ENCODE results near the gene TNRC18.
"Not testable (repeated sequence)": the region's sequence is repeated elsewhere in the genome, so short reads cannot be mapped to it uniquely, and the experiment has no call there.

TNRC18 gene

DNA sequence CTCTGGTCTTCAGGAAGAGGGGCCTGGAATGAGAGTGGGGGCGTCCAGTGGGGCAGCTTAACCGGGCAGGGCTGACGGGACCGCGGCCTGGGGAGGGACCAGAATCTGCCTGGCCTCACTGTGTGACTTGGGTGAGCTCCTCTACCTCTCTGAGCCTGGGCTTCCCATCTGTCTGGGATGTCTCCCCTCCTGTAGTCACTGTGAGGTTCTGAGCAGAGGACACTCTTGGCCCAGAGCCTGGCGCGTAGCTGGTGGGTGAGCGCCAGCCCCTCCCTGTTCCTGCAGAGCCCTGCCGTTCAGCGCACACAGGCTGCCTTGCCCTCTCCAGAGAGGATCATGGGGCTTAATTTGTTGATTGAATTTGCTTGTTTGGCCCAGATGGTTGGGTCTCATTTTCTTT lies 148.1 kb downstream of the TNRC18 start:
- H3K4me3 ChIP-seq (ENCODE audit: low read depth, low read length) = not testable (repeated sequence)

DNA sequence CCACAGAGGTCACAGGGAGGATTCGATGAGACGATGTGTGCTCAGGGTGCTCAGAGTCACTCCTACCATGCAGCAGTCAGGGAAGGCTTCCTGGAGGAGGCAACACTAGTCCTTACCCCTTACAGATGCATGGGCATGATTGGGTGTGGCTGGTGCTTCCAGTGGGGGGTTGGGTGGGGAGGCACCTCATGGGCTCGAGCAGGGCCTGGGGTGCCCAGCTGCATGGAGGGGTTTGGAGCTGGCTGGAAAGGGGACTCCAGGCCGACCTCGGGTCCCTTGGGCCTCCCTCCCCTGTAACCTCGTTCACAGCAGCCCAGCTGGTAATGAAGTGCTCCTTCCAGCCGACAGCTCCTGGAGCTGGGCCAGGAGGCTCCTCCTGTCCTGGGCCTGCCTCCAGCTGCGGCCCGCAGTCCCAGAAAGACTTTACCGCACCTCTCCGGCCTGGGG lies 148.6 kb downstream of the TNRC18 start:
- H3K4me3 ChIP-seq (ENCODE audit: low read depth, low read length) = not testable (repeated sequence)

DNA sequence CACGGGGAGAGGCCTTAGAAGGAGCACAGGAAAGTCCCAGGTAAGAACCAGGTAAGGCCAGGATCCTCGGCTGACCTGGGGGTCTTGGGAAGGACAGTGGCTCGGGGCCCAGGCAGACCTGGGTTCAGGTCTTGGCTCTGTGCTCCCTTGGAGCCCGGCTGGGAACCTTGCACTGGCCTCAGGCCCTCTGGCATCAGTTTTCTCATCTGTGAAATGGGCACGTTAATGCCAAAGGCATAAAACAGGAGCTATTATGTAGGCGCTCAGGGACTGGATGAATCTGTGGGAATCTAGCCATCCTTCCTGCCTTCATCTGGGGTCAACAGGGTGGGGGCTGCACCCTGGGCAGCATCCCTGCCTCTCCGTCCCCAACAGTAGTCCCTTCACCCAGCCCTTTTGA lies 149.2 kb downstream of the TNRC18 start:
- no peak overlapping the region for H3K4me3 ChIP-seq (ENCODE audit: low read depth, low read length)

DNA sequence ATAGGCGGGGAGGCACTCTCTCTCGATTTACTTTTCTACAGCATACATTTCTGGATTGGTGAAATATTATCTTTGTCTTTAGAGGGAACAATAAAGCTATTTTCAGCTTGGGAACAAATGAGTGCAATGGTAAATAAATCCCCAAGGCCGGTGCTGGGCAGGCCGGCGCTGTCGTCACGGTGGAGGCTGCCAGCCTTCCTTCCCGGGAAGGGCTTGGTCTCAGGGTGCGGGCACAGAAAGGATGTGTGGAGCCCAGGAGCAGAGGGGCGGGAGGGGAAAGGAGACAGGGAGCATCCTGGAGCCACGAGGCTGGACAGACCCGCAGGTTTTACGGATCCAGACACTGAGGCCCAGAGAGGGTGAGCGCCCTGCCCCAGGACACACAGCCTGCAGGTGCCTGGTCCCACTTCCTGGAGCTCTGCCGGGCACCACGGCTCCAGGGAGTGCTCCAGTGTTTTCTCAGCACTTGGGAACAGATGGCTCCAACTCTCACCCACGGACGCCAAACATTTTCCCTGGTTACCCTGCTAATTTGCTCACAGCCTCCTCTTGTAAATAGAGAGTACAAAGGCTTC lies 149.7 kb downstream of the TNRC18 start:
- H3K4me3 ChIP-seq (ENCODE audit: low read depth, low read length) = not testable (repeated sequence)

DNA sequence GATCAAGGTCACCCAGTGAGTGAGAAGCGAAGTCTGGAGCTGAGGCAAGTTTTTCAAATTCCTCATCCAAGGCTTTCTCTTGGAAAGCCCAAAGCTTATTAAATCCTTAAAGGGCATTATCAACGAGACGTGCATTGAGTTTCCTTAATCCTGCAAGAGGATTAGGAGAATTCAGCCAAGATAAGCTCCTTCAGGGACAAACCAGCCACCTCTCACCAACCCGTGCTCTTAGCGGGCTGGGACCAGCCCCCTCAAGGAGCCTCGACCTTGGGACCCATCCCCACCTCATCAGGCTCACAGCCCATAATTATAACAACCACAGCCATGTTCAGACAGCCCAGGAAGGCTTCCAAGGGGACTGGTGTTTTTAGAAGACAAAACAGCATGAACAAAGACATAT lies 152.8 kb downstream of the TNRC18 start:
- no peak overlapping the region for H3K4me3 ChIP-seq (ENCODE audit: low read depth, low read length)

DNA sequence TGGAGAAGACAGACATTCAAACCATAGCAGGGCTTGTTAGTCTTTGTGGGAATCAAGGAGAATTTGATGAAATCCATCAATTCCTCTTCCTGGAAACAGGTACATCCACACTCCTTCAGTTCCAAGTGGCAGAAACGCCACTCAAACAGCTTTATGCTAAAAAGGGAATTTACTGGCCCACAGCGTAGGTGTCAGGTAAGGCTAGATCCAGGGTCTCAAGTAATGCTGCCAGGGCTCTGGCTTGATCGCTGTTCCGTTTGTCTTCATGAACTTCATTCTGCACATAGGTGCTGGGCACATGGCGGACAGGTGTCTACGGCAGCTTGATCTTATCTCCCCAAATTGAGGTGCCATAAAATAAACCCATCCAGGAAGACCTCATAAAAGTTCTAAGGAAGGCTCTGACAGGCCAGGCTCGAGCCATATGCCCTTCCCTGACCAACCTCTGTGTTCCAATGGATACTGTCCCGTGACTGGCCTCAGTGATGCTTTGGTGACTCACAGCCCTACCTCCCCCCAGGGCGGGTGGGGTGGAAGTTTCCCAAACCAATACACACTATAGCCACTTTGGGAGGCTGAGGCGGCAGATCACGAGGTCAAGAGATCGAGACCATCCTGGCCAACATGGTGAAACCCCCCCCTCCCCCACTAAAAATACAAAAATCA lies 153.5 kb downstream of the TNRC18 start:
- H3K4me3 ChIP-seq (ENCODE audit: low read depth, low read length) = not testable (repeated sequence)

DNA sequence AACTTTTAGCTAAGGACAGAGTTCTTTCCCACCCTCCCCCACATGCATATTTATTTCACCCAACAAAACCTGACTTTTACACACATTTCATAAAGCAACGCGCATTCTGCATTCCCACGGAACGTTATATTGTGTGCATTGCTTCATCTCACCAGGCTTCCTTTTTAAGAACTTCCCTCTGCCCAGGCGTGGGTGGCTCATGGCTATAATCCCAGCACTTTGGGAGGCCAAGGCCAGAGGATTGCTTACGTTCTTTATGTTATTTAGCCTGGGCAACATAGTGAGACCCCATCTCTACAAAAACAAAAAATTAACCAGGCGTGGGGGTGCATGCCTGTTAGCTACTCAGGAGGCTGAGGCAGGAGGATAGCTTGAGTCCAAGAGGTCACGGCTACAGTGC lies 155.8 kb downstream of the TNRC18 start:
- not testable (repeated sequence) for H3K4me3 ChIP-seq (ENCODE audit: low read depth, low read length)

DNA sequence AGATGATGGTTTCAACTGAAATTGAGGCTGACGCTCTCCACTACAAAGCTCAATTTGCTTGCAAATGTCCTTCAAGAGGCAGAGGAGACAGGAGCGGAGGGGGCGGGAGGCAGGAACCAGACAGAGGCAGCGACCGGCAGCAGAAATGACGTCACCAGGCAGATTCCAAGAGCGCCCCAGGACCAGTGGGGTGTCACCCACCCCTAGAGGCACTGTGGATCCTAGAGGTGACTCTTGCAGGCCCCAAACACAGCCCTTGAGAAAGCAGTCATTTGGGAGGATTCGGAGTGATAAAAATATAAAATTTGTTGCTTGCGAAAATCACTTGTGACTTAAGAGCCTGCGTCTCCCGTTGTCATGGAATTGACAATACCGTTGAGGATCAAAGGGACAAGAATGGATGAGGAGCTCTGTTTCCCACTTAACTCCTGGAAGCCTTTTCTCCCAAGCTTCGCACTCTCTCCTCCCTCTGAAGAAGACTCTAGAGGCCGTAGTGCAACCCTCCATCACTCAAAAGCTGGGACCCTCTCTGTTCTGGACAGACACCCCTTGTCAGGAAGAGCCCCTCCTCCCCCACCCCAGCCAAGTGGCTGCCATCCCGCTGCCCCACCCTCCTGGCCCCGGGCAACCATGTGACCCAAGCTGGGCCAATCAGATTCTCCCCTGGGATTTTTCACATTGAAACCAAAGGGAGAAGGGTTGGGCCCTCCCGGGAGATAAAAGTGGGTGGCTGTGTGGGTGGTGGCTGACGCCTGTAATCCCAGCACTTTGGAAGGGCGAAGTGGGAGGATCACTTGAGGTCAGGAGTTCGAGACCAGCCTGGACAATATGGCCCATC lies 157.2 kb downstream of the TNRC18 start:
- H3K4me3 ChIP-seq (ENCODE audit: low read depth, low read length) = no peak overlapping the region

DNA sequence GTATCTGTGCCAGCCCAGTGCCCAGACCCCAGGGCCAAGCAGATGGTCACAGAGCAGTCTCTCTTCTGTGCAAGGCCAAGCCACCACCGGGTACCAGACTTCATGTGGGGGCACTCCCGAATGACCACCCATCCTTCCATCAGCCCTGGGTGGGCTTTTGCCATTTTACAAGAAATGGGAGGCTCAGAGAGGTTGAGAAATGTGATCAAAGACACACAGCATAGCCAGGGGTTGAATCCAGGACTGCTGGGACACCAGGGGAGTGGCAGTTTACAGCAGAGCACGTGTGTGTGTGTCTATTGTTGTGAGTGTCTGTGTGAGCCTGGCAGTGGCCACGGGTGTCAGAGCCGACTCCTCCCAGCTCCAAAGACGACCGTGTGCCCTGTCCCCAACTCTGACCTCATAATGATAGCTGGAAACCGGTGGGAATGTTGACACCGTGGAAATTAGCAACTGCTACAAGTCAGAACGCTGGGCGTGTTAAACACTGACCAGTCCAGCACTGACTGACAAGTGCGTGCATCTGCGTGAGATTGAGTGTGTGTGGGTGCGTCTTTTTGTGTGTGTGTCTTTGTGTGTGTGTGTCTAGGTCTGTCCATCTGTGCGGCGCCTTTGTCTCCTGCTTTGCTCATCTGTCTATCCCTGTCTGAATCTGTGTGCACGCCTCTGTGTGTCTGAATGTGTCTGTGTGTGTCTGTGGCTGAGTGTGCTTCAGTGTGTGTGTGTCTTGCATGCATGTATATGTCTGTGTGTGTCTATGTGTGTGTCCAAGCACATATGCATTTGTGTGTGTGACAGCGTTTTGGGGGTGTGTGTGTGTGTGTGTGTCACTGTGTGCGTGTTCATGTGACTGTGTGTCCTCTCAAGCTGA lies 158.1 kb downstream of the TNRC18 start:
- H3K4me3 ChIP-seq (ENCODE audit: low read depth, low read length) = no peak overlapping the region

DNA sequence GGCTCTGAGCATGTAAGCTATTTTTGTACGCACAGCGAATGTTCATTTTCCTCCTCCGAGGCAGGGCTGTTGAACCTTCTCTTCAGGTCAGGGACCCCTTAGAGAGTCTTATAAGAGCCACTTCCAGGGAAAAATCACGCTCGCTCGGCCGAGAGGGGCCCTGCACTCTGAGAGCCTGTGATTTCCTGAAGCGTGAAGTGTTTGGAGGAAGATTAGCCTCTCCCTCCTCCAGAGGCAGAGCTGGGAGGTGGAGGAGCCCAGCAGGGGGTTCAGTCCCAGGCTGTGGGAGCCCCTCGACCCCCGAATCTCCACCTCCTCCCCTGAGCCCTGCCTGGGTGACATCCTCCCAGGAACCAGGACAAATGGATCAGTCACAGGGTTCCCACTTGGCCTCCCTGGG lies 160.6 kb downstream of the TNRC18 start:
- not testable (repeated sequence) for H3K4me3 ChIP-seq (ENCODE audit: low read depth, low read length)

DNA sequence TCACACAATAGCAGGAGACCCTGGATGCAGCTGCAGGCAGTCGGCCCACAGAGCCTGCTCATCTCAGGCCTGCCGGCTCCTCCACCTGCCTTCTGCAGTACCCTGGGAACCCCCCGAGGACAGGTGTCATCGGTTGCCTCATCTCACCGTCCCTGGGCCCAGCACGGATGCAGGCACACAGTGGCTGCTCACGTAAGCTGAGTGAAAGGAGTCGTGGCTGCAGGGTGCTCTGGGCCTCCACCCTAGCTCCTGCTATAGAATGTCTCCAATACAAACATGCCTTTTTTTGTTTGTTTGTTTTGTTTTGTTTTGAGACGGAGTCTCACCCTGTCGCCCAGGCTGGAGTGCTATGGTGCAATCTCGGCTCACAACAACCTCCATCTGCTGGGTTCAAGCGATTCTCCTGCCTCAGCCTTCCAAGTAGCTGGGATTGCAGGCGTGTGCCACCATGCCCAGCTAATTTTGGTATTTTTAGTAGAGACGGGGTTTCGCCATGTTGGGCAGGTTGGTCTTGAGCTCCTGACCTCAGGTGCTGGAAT lies 163.0 kb downstream of the TNRC18 start:
- H3K4me3 ChIP-seq (ENCODE audit: low read depth, low read length) = not testable (repeated sequence)

Measured in iPS-11a (cell line).